Keratinocyte (primary cell): Measurements from ENCODE around the gene MGAT5. TPM values are rescaled to one million over a fixed set of nuclear protein-coding genes. Genes with fewer than 3 reads are reported as not detected.

Experiments
- DNase-seq: peaks from one replicate; pipeline ENCODE4 v3.0.0-alpha.2; 2011; ENCODE audit warnings: low read depth, missing footprints, low spot score
- FAIRE-seq: peaks from 2 replicates; lab custom pipeline; 2011; peaks lifted over from hg19 to GRCh38; lab: Jason Lieb, UNC
- H2AFZ ChIP-seq: 2 replicates; pipeline ENCODE4 v1.6.0; 2012; ENCODE audit warnings: low read length, control low read depth, inconsistent platforms; ENCODE audit not compliant: control insufficient read depth
- H3K27ac ChIP-seq: 2 replicates; pipeline ENCODE4 v1.5.1; 2011; ENCODE audit warnings: low read length; ENCODE audit not compliant: control insufficient read depth, insufficient read depth
- H3K27me3 ChIP-seq: 3 replicates; pipeline ENCODE4 v1.6.0; 2011; ENCODE audit warnings: low read length; ENCODE audit not compliant: control insufficient read depth, insufficient read depth; ENCODE audit errors: extremely low read depth
- H3K36me3 ChIP-seq, 2 experiments: 2 replicates in 1 of 2; 3 replicates in 1 of 2; pipeline ENCODE4 v1.5.1; 2011; ENCODE audit warnings: low read length in 2 of 2, mild to moderate bottlenecking in 1 of 2; ENCODE audit not compliant: control insufficient read depth in 2 of 2, insufficient read depth in 2 of 2; ENCODE audit errors: extremely low read depth in 1 of 2
- H3K4me1 ChIP-seq: 3 replicates; pipeline ENCODE4 v1.5.1; 2011; ENCODE audit warnings: low read length; ENCODE audit not compliant: control insufficient read depth, insufficient read depth; ENCODE audit errors: extremely low read depth
- H3K4me2 ChIP-seq: 3 replicates; pipeline ENCODE4 v1.6.0; 2011; ENCODE audit warnings: low read depth, low read length; ENCODE audit not compliant: control insufficient read depth, insufficient read depth; ENCODE audit errors: extremely low read depth
- H3K4me3 ChIP-seq, 3 experiments: fragments of 200-600 bp in 1 of 3; sonication (generic) in 1 of 3; 2 replicates in 2 of 3; 3 replicates in 1 of 3; pipeline ENCODE4 v1.5.1; 2011 to 2016; ENCODE audit warnings: low read length in 3 of 3, mild to moderate bottlenecking in 3 of 3, control low read depth in 2 of 3, inconsistent platforms in 1 of 3, low read depth in 1 of 3, mixed read lengths in 1 of 3, mixed run types in 1 of 3, moderate library complexity in 1 of 3; ENCODE audit not compliant: control insufficient read depth in 2 of 3, insufficient read depth in 2 of 3; ENCODE audit errors: extremely low read depth in 1 of 3
- H3K79me2 ChIP-seq: 2 replicates; pipeline ENCODE4 v1.6.0; 2012; ENCODE audit warnings: low read length; ENCODE audit not compliant: control insufficient read depth, insufficient read depth
- H3K9ac ChIP-seq: 3 replicates; pipeline ENCODE4 v1.6.0; 2011; ENCODE audit warnings: low read length; ENCODE audit not compliant: control insufficient read depth, insufficient read depth; ENCODE audit errors: extremely low read depth
- H3K9me1 ChIP-seq: 3 replicates; pipeline ENCODE4 v1.6.0; 2011; ENCODE audit warnings: low read length; ENCODE audit not compliant: control insufficient read depth, insufficient read depth; ENCODE audit errors: extremely low read depth
- H3K9me3 ChIP-seq: 2 replicates; pipeline ENCODE4 v1.5.1; 2012; ENCODE audit warnings: low read depth, low read length; ENCODE audit not compliant: control insufficient read depth
- H4K20me1 ChIP-seq: 3 replicates; pipeline ENCODE4 v1.6.0; 2011; ENCODE audit warnings: low read length; ENCODE audit not compliant: control insufficient read depth, insufficient read depth; ENCODE audit errors: extremely low read depth
- EZH2 ChIP-seq: IDR thresholded peaks from one replicate; pipeline ENCODE4 v1.6.1; 2012; ENCODE audit warnings: inconsistent platforms, mild to moderate bottlenecking, low read length, moderate library complexity
- dilution Hi-C: fragments of 300-500 bp; cut with MboI; formaldehyde crosslinking; loops from one replicate; pipeline ENCODE4 v1.7.0; 2020; ENCODE audit warnings: low sequenced_read_pairs; ENCODE audit not compliant: extremely low pct_ligation_motif_present
- polyA plus RNA-seq, 5 experiments: library from polyadenylated mRNA; depleted of rRNA in 3 of 5; stranded (reverse) in 3 of 5; stranded (forward) in 1 of 5; unstranded in 1 of 5; fragments of >200 nt; gene quantifications; 1 replicate in 1 of 5; 2 replicates in 3 of 5; 3 replicates in 1 of 5; pipeline versions ENCODE4 v1.2.1 to v1.2.3, GENCODE V29; 2011 to 2012; ENCODE audit warnings: missing spikeins in 2 of 5, low read depth in 1 of 5, low replicate concordance in 1 of 5
- TF ChIP-seq, protein P1 (sequence below), 3 experiments: IDR thresholded peaks in 1 of 3; conservative IDR thresholded peaks in 1 of 3; optimal IDR thresholded peaks in 1 of 3; 2 replicates in 2 of 3; 3 replicates in 1 of 3; pipeline versions ENCODE3 to v1.5.1; 2011; ENCODE audit warnings: low read length in 3 of 3, mild to moderate bottlenecking in 3 of 3, moderate library complexity in 2 of 3, control low read depth in 1 of 3, inconsistent platforms in 1 of 3; ENCODE audit not compliant: insufficient read depth in 2 of 3; ENCODE audit errors: extremely low read depth in 1 of 3

MGAT5 gene
- polyA plus RNA-seq, 1 donor (not counting 4 experiments of a cell fraction or from before 2014, with no cell fraction given), result 23.0 TPM

- TF ChIP-seq, protein P1, sequence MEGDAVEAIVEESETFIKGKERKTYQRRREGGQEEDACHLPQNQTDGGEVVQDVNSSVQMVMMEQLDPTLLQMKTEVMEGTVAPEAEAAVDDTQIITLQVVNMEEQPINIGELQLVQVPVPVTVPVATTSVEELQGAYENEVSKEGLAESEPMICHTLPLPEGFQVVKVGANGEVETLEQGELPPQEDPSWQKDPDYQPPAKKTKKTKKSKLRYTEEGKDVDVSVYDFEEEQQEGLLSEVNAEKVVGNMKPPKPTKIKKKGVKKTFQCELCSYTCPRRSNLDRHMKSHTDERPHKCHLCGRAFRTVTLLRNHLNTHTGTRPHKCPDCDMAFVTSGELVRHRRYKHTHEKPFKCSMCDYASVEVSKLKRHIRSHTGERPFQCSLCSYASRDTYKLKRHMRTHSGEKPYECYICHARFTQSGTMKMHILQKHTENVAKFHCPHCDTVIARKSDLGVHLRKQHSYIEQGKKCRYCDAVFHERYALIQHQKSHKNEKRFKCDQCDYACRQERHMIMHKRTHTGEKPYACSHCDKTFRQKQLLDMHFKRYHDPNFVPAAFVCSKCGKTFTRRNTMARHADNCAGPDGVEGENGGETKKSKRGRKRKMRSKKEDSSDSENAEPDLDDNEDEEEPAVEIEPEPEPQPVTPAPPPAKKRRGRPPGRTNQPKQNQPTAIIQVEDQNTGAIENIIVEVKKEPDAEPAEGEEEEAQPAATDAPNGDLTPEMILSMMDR (optimal IDR thresholded peaks at IDR 0.05 in 1 of 3, IDR thresholded peaks at IDR 0.05 in 1 of 3, conservative IDR thresholded peaks at IDR 0.05 in 1 of 3; ENCODE audit: extremely low read depth in 1 of 3, insufficient read depth in 2 of 3, low read length in 3 of 3), result no peak
- no peak for TF ChIP-seq EZH2
- DNase-seq (no peak), FAIRE-seq (no peak)
Observed at GRCh38 chr2:134384131-134384530, 130.3 kb downstream of the MGAT5 start.

GRCh38 chr2:134385195-134385594, 131.3 kb downstream of the MGAT5 start:
- H3K4me2 ChIP-seq, result no peak overlapping the region
- no peaks in the 10 kb centered on the region for H4K20me1 ChIP-seq
- FAIRE-seq (no peak), DNase-seq (no peak)
- no peaks in the 10 kb centered on the region for H3K79me2 ChIP-seq
- no peaks in the 10 kb centered on the region for H3K9me3 ChIP-seq
- H3K9ac ChIP-seq, result no peak overlapping the region
- dilution Hi-C loops, result no loop called here
- H3K4me1 ChIP-seq, result peaks cover 2% of the 10 kb centered on the region
- TF ChIP-seq, protein P1 (optimal IDR thresholded peaks at IDR 0.05 in 1 of 3, IDR thresholded peaks at IDR 0.05 in 1 of 3, conservative IDR thresholded peaks at IDR 0.05 in 1 of 3; ENCODE audit: extremely low read depth in 1 of 3, insufficient read depth in 2 of 3, low read length in 3 of 3), result no peak
- TF ChIP-seq EZH2, result no peak
- H2AFZ ChIP-seq, result no peak overlapping the region
- H3K9me1 ChIP-seq, result no peaks in the 10 kb centered on the region
- no peak overlapping the region for H3K27ac ChIP-seq
- H3K36me3 ChIP-seq, result no peaks in the 10 kb centered on the region
- H3K4me3 ChIP-seq, result no peak overlapping the region
- no peaks in the 10 kb centered on the region for H3K27me3 ChIP-seq

More at GRCh38 chr2:134384131-134384530, 130.3 kb downstream of the MGAT5 start:
- H2AFZ ChIP-seq, result no peak overlapping the region
- no peak overlapping the region for H3K4me2 ChIP-seq
- H3K27me3 ChIP-seq, result no peaks in the 10 kb centered on the region
- no peaks in the 10 kb centered on the region for H3K36me3 ChIP-seq
- no peaks in the 10 kb centered on the region for H3K79me2 ChIP-seq
- H3K4me3 ChIP-seq, result peak overlapping the region in 1 of 3 experiments; percentile 4
- no peak overlapping the region for H3K9ac ChIP-seq
- dilution Hi-C loops, result no loop called here
- H3K9me3 ChIP-seq, result no peaks in the 10 kb centered on the region
- H4K20me1 ChIP-seq, result no peaks in the 10 kb centered on the region
- H3K27ac ChIP-seq, result no peak overlapping the region
- no peaks in the 10 kb centered on the region for H3K9me1 ChIP-seq
- H3K4me1 ChIP-seq, result peaks cover 7% of the 10 kb centered on the region
